Muscle layer of colon (tissue), 2 donors: ENCODE data around the gene MYCN.

Experiments
- H3K27ac ChIP-seq: one replicate; pipeline ENCODE4 v1.7.0; 2013; ENCODE audit warnings: low read depth, mild to moderate bottlenecking, low read length, moderate library complexity
- H3K27me3 ChIP-seq, 2 donors: one replicate each; pipeline ENCODE4 v1.7.0; 2013; ENCODE audit warnings: low read length in 2 of 2, mild to moderate bottlenecking in 2 of 2; ENCODE audit not compliant: insufficient read depth in 2 of 2, control insufficient read depth in 1 of 2
- H3K36me3 ChIP-seq: one replicate; pipeline ENCODE4 v1.7.0; 2013; ENCODE audit warnings: mild to moderate bottlenecking, low read length; ENCODE audit not compliant: insufficient read depth
- H3K4me1 ChIP-seq: one replicate; pipeline ENCODE4 v1.7.0; 2013; ENCODE audit warnings: mild to moderate bottlenecking, low read length; ENCODE audit not compliant: insufficient read depth
- H3K4me3 ChIP-seq, 2 donors: one replicate each; pipeline ENCODE4 v1.7.0; 2013; ENCODE audit warnings: low read length in 2 of 2, low read depth in 1 of 2, mild to moderate bottlenecking in 1 of 2, moderate library complexity in 1 of 2
- H3K9ac ChIP-seq: one replicate; pipeline ENCODE4 v1.7.0; 2013; ENCODE audit warnings: low read length
- H3K9me3 ChIP-seq: one replicate; pipeline ENCODE4 v1.7.0; 2013; ENCODE audit warnings: mild to moderate bottlenecking, low read length
- donor health status: abdominal sarcoma.
- donor health status: Adenocarcinoma of cecum.

MYCN gene

DNA sequence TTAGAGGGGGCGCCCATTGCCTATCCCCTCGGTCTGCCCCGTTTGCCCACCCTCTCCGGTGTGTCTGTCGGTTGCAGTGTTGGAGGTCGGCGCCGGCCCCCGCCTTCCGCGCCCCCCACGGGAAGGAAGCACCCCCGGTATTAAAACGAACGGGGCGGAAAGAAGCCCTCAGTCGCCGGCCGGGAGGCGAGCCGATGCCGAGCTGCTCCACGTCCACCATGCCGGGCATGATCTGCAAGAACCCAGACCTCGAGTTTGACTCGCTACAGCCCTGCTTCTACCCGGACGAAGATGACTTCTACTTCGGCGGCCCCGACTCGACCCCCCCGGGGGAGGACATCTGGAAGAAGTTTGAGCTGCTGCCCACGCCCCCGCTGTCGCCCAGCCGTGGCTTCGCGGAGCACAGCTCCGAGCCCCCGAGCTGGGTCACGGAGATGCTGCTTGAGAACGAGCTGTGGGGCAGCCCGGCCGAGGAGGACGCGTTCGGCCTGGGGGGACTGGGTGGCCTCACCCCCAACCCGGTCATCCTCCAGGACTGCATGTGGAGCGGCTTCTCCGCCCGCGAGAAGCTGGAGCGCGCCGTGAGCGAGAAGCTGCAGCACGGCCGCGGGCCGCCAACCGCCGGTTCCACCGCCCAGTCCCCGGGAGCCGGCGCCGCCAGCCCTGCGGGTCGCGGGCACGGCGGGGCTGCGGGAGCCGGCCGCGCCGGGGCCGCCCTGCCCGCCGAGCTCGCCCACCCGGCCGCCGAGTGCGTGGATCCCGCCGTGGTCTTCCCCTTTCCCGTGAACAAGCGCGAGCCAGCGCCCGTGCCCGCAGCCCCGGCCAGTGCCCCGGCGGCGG is 1.7 kb downstream of the MYCN start:
- Histone ChIP-seq H3K36me3 (no peaks in the 10 kb centered on the region), H3K9me3 (no peaks in the 10 kb centered on the region), H3K9ac (no peak overlapping the region), H3K4me1 (peaks cover 12% of the 10 kb centered on the region), H3K27me3 (peaks cover 4 to 33% of the 10 kb centered on the region in 2 donors), H3K27ac (no peak overlapping the region), H3K4me3 (peak overlapping the region; percentile 28 to 32)

DNA sequence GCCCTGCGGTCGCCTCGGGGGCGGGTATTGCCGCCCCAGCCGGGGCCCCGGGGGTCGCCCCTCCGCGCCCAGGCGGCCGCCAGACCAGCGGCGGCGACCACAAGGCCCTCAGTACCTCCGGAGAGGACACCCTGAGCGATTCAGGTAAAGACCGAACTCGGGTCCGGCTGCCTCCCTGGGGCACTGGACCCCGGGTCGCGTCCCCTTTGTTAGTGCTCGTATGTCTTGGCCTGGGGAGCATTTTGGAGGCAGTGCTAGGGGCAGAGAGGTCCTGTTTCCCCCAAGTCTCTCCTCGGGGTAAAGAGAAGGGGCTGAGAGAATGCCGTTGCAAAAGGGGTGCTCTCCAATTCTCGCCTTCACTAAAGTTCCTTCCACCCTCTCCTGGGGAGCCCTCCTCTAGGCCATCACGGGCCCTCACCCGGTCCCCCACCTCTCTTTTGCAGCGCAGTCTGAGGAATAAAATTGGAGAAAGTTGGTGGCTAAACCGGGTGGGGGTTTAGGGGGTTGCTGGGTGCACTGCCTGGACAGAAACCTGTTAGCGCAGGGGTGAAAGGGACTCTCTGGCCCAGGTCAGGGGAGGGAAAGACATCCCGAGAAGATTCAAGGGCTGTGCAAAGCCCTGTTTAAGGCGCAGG is 2.5 kb downstream of the MYCN start:
- Histone ChIP-seq H3K9me3 (no peaks in the 10 kb centered on the region), H3K27me3 (peaks cover 4 to 33% of the 10 kb centered on the region in 2 donors), H3K27ac (no peak overlapping the region), H3K9ac (no peak overlapping the region), H3K4me3 (no peak overlapping the region), H3K4me1 (peaks cover 12% of the 10 kb centered on the region), H3K36me3 (no peaks in the 10 kb centered on the region)

DNA sequence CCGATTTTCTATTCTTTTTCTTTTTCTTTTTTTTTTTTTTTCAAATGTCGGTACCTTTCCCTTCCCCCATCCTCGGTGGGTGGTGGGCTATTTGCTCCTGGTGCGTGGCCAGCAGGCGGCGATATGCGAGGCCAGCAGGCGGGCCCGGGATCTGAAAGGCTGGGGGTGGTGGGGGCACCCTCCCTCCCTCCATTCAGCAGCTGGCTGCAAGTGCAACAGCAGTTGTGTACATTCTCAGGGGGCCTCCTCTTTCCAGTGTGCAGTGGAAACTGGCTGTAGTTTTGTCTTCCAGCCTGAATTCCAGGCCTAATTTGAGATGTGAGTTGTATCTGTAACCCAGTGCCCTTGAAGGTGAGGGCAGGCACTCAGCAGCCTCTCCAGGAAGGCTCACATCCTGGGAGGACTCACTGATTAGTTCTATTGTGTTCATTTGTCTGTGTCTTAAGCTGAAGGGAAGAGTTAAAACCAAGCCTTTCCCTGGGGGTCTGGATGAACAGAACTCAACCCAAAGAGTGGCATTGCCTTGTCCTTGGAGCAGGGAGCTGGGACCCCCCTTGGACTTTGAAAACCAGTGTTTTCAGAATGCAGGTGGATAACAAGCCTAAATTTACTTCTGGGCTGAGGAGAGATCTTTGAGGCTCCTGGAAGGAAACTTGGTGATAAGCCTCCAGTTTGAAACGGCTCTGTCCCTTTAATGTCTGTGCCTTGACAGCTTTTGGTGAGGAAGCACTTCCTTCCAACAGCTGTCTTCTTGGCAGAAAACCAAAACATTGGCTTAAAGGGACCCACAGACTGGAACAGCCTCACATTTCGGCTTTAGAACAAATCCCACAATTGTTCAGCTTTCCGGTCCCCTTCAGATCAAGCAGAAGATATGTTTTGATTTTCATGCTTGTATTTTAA is 3.3 kb downstream of the MYCN start:
- H3K9me3 ChIP-seq: no peaks in the 10 kb centered on the region
- H3K36me3 ChIP-seq: no peaks in the 10 kb centered on the region
- peaks cover 4 to 33% of the 10 kb centered on the region in 2 donors for H3K27me3 ChIP-seq
- no peak overlapping the region for H3K9ac ChIP-seq
- H3K4me1 ChIP-seq: peaks cover 12% of the 10 kb centered on the region
- no peak overlapping the region for H3K27ac ChIP-seq
- no peak overlapping the region for H3K4me3 ChIP-seq

DNA sequence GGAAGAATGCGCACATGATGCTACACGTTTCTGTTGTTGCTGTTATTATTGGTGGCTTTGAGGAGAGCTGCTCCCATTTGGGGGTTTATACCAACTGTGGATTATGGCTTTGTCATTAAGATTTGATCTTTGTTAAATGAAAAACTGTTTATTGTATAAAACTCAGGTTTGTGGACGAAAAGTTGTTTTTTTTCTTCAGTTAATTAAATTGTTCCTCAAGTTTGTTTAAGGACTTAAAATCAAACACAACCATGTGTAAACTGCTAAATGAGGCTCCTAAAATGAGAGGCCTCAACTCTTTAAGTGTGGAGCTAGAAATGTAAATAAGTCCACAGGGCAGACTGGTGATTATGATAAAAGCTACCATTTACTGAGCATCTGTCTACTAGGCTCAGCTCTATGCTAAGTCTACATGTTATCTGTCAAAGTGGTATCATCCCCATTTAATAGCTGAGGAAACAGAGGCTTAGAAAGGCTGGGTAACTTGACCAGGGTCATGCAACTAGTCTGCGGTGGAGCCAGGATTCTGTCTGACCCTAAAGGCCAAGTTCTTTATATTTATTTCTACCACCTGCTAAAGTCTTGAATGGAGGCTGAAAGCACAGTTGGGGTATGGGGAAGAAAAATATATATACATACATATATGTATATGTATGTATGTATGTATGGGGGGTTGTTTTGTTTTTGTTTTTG is 4.1 kb downstream of the MYCN start:
- no peaks in the 10 kb centered on the region for H3K36me3 ChIP-seq
- H3K27me3 ChIP-seq: peaks cover 4 to 33% of the 10 kb centered on the region in 2 donors
- no peaks in the 10 kb centered on the region for H3K9me3 ChIP-seq
- no peak overlapping the region for H3K9ac ChIP-seq
- H3K27ac ChIP-seq: no peak overlapping the region
- peaks cover 9% of the 10 kb centered on the region for H3K4me1 ChIP-seq
- no peak overlapping the region for H3K4me3 ChIP-seq

DNA sequence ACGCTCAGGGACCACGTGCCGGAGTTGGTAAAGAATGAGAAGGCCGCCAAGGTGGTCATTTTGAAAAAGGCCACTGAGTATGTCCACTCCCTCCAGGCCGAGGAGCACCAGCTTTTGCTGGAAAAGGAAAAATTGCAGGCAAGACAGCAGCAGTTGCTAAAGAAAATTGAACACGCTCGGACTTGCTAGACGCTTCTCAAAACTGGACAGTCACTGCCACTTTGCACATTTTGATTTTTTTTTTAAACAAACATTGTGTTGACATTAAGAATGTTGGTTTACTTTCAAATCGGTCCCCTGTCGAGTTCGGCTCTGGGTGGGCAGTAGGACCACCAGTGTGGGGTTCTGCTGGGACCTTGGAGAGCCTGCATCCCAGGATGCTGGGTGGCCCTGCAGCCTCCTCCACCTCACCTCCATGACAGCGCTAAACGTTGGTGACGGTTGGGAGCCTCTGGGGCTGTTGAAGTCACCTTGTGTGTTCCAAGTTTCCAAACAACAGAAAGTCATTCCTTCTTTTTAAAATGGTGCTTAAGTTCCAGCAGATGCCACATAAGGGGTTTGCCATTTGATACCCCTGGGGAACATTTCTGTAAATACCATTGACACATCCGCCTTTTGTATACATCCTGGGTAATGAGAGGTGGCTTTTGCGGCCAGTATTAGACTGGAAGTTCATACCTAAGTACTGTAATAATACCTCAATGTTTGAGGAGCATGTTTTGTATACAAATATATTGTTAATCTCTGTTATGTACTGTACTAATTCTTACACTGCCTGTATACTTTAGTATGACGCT is 5.8 kb downstream of the MYCN start:
- H3K4me3 ChIP-seq: no peak overlapping the region
- H3K9me3 ChIP-seq: no peaks in the 10 kb centered on the region
- H3K27ac ChIP-seq: no peak overlapping the region
- H3K9ac ChIP-seq: no peak overlapping the region
- H3K27me3 ChIP-seq: peaks cover 3 to 20% of the 10 kb centered on the region in 2 donors
- H3K4me1 ChIP-seq: peaks cover 4% of the 10 kb centered on the region
- H3K36me3 ChIP-seq: no peaks in the 10 kb centered on the region

DNA sequence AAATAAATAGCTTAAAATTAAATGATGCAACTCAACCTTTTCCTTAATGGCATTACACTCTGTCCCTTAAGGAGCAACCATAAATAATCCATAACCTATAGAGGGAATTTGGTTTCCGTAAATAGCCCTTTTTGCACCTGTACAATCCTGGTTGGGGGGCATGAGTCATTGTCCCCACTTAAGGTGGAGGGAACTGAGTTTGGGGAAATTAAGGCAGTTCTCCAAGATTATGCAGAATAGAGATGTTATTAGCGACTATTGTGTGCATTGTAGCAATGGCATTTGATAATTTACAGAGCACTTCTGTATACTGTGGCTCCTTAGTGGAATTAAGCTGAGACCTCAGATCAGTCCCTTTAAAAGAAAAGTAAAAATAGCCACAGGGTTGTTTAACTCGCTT is 6.6 kb downstream of the MYCN start:
- Histone ChIP-seq H3K27ac (no peak overlapping the region), H3K36me3 (no peaks in the 10 kb centered on the region), H3K4me1 (no peaks in the 10 kb centered on the region), H3K4me3 (no peak overlapping the region), H3K27me3 (peaks cover 0 to 14% of the 10 kb centered on the region in 2 donors), H3K9me3 (no peaks in the 10 kb centered on the region), H3K9ac (no peak overlapping the region)

DNA sequence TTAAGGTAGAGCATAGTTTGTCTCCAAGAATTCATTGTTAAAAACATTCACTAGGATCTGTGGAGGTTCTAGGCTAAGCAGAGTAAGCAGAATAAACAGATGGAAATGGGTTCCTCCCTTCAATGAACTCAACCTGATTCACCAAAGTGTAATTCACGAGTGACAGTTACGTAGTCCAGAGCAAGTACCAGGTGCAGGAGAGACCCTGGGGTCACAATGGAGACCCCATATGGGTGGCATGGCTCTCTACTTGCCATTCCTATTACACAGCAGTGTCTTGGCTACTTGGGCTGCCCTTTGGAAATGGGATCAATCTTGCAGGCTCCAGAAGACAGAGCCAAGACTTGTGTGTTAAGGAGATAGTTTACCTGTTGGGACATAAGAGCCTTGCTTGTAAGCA is 7.1 kb downstream of the MYCN start:
- no peaks in the 10 kb centered on the region for H3K9me3 ChIP-seq
- H3K4me3 ChIP-seq: no peak overlapping the region
- no peaks in the 10 kb centered on the region for H3K36me3 ChIP-seq
- no peak overlapping the region for H3K27ac ChIP-seq
- H3K4me1 ChIP-seq: no peaks in the 10 kb centered on the region
- H3K27me3 ChIP-seq: peaks cover 0 to 11% of the 10 kb centered on the region in 2 donors
- no peak overlapping the region for H3K9ac ChIP-seq

DNA sequence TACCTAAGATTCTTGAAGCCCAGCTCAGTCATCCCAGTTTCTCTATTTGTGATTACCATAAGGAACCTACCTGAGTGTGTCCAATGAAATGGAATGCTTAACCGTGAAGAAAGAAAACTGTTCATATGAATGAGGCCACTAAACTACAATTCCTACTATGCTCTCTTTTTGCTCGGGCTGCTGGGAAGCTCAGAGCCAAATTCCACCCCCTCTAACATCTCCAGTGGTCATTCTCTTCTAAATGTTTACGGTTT is 8.3 kb downstream of the MYCN start:
- H3K27me3 ChIP-seq: peaks cover 0 to 2% of the 10 kb centered on the region in 2 donors
- H3K9me3 ChIP-seq: no peaks in the 10 kb centered on the region
- no peaks in the 10 kb centered on the region for H3K36me3 ChIP-seq
- no peak overlapping the region for H3K4me3 ChIP-seq
- H3K9ac ChIP-seq: no peak overlapping the region
- no peak overlapping the region for H3K27ac ChIP-seq
- no peaks in the 10 kb centered on the region for H3K4me1 ChIP-seq

DNA sequence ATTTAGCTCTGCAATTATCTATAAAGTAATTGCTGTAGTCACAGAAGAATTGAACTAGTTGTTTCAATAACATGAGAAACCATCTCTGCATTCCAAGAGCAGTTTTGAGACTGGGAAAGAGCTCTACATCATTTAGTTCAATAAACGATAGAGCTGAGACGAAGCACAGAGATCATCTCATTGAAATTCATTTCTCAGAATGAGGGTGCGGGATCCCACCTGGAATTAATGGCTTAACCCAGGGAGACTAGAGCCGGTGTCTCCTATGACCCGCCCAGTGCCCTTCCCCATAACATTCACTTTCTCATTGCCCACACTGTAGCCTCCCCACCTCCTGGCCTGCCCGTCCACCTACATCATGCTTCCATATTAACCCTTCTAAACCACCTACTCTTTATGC is 8.8 kb downstream of the MYCN start:
- no peak overlapping the region for H3K4me3 ChIP-seq
- no peak overlapping the region for H3K9ac ChIP-seq
- H3K4me1 ChIP-seq: no peaks in the 10 kb centered on the region
- H3K27me3 ChIP-seq: no peaks in the 10 kb centered on the region
- no peaks in the 10 kb centered on the region for H3K36me3 ChIP-seq
- H3K27ac ChIP-seq: no peak overlapping the region
- H3K9me3 ChIP-seq: no peaks in the 10 kb centered on the region

DNA sequence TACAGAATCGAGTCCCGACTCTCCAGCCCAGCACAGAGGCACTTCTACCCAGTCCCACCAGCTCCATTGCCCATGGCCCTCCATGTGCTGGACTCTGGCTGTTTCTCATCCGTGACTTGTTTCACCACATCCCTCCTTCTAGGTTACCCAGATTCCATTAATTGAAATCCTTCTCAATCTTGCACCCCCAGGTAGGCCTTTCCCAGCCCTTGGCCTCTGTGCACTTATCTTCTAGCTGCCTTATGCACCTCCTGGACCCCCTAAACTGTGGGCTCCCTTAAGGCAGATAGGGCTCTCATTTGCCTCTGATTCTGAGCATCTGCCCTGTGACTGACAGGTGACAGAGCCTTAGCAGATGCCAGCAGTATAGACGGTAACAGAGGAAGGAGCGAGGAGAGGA is 9.2 kb downstream of the MYCN start:
- Histone ChIP-seq H3K27me3 (no peaks in the 10 kb centered on the region), H3K4me1 (no peaks in the 10 kb centered on the region), H3K9me3 (no peaks in the 10 kb centered on the region), H3K27ac (no peak overlapping the region), H3K4me3 (no peak overlapping the region), H3K9ac (no peak overlapping the region), H3K36me3 (no peaks in the 10 kb centered on the region)
